ENCODE results near the gene DHRS13. TPM values are rescaled to one million over a fixed set of nuclear protein-coding genes. Genes with fewer than 3 reads are reported as not detected.
"Not testable (repeated sequence)": the region's sequence is repeated elsewhere in the genome, so short reads cannot be mapped to it uniquely, and the experiment has no call there.

Gene DHRS13
- total and polyA plus RNA-seq, 2 experiments from 2014 or later, result 35.4 to 40.9 TPM

DNA sequence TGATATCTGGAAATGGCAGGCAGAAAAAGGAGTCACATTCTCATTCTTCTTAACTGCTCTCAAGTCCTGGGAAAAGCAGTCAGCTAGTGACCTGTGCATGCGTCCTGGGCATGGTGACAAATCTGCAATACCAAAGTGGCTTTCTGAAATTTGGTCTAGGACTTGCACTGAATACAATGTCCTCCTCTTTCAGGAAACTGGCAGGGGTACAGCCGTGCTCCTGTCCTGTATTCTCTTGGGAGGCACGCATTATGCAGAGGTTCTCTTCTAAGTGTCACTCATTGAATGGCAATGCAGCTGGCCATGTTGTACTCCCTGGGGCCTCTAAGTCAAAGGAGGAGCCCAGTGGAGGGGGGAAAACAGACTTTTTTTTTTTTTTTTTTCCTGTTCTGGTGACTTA, 37.8 kb upstream of the DHRS13 start:
- Histone ChIP-seq H3K4me3 (no peak overlapping the region), H3K4me1 (ENCODE audit: low read depth) (peaks cover 19% of the 10 kb centered on the region), H3K27ac (no peak overlapping the region)

DNA sequence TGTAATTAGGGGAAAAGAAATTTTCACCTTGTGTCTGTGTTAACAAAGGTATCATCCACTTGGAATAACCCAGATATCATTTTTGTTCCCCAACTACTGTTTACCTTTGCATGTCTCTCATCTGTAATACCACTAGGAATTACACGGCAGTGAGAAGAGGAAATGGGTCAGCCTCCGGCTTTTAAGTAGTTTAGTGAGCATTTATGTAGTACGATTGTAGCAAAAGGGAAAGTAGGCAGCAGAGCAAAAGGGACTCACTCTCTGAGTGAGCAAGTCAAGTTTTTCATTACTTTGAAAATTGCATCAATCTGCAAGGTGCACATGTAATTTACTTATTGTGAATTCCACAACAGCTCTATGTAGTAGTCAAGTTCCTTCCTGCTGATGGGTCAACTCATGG, 37.3 kb upstream of the DHRS13 start:
- Histone ChIP-seq H3K36me3 (peaks cover 8% of the 10 kb centered on the region), H3K9me3 (ENCODE audit: low read depth) (no peaks in the 10 kb centered on the region), H3K27me3 (no peaks in the 10 kb centered on the region), H3K4me1 (ENCODE audit: low read depth) (peaks cover 21% of the 10 kb centered on the region), H3K27ac (no peak overlapping the region), H3K4me3 (no peak overlapping the region)
- TF ChIP-seq, protein P1, sequence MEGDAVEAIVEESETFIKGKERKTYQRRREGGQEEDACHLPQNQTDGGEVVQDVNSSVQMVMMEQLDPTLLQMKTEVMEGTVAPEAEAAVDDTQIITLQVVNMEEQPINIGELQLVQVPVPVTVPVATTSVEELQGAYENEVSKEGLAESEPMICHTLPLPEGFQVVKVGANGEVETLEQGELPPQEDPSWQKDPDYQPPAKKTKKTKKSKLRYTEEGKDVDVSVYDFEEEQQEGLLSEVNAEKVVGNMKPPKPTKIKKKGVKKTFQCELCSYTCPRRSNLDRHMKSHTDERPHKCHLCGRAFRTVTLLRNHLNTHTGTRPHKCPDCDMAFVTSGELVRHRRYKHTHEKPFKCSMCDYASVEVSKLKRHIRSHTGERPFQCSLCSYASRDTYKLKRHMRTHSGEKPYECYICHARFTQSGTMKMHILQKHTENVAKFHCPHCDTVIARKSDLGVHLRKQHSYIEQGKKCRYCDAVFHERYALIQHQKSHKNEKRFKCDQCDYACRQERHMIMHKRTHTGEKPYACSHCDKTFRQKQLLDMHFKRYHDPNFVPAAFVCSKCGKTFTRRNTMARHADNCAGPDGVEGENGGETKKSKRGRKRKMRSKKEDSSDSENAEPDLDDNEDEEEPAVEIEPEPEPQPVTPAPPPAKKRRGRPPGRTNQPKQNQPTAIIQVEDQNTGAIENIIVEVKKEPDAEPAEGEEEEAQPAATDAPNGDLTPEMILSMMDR (IDR thresholded peaks at IDR 0.05; ENCODE audit: low read depth, low read length), result no peak
- DNase-seq (ENCODE audit: low read depth in 1 of 2, low spot score in 1 of 2), result no peak

More for the DNA sequence above, 37.8 kb upstream of the DHRS13 start:
- TF ChIP-seq, protein P1 (IDR thresholded peaks at IDR 0.05; ENCODE audit: low read depth, low read length), result no peak
- no peaks in the 10 kb centered on the region for H3K9me3 ChIP-seq (ENCODE audit: low read depth)
- H3K27me3 ChIP-seq, result no peaks in the 10 kb centered on the region
- peaks cover 8% of the 10 kb centered on the region for H3K36me3 ChIP-seq
- no peak for DNase-seq (ENCODE audit: low read depth in 1 of 2, low spot score in 1 of 2)

DNA sequence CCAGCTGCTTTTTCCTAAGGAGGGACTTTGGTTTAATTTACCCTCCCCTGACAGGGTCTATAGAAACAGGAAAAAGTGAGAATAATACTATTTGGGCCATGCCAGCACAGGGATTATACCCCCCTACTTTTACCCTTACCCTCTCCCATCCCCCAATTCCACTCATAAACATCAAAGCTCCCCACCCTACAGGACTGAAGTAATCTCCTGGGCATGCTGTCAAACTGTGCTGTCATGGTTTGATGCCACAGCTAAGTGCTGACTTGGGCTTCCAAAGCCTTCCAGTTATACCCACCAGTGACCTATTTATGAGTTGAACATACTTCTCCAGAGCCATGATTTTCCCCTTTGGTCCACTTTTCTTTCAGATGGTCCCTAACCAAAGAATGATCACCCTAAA, 35.7 kb upstream of the DHRS13 start:
- Histone ChIP-seq H3K9me3 (ENCODE audit: low read depth) (no peaks in the 10 kb centered on the region), H3K27me3 (no peaks in the 10 kb centered on the region), H3K4me3 (no peak overlapping the region), H3K4me1 (ENCODE audit: low read depth) (peaks cover 21% of the 10 kb centered on the region), H3K27ac (peak overlapping the region; percentile 45), H3K36me3 (peaks cover 6% of the 10 kb centered on the region)
- TF ChIP-seq, protein P1 (IDR thresholded peaks at IDR 0.05; ENCODE audit: low read depth, low read length), result no peak
- DNase-seq (ENCODE audit: low read depth in 1 of 2, low spot score in 1 of 2), result no peak

DNA sequence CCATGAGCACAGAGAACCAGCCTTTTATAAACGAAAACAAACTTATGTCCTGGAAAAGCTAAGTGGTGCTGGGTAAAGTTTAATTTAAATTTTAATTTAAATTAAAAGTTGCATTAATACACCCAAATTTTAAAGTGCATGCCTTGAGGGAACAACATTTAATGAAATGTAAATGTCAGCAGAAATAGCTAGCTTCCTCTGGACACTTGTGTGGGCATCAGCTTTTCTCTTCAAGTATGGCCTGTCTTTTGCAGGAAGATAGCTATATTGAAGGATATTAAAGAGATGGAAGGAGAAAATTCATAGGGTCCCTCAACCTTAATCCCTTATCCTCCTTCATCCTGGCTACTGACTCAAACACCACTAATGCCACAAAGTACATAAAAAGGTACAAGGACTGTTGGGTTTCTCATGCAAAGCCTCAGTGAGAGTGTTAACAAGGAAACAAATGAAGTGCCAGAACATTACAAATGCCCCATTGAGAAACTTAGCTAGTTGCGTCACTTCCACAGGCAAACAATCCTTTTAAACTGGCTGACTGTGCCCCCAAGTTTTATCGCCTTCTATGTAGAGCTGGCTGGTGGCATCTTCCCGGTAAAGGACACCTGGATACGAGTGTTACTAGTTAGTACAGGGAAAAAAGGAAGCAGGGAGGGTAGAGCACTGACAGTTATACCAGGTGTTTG, 34.3 kb upstream of the DHRS13 start:
- DNase-seq (ENCODE audit: low read depth in 1 of 2, low spot score in 1 of 2), result peak in 1 of 2 donors; percentile 76
- H3K27me3 ChIP-seq, result no peaks in the 10 kb centered on the region
- H3K9me3 ChIP-seq (ENCODE audit: low read depth), result no peaks in the 10 kb centered on the region
- TF ChIP-seq, protein P1 (IDR thresholded peaks at IDR 0.05; ENCODE audit: low read depth, low read length), result no peak
- peak overlapping the region; percentile 41 for H3K27ac ChIP-seq
- peaks cover 6% of the 10 kb centered on the region for H3K36me3 ChIP-seq
- H3K4me3 ChIP-seq, result no peak overlapping the region
- H3K4me1 ChIP-seq (ENCODE audit: low read depth), result peaks cover 21% of the 10 kb centered on the region

DNA sequence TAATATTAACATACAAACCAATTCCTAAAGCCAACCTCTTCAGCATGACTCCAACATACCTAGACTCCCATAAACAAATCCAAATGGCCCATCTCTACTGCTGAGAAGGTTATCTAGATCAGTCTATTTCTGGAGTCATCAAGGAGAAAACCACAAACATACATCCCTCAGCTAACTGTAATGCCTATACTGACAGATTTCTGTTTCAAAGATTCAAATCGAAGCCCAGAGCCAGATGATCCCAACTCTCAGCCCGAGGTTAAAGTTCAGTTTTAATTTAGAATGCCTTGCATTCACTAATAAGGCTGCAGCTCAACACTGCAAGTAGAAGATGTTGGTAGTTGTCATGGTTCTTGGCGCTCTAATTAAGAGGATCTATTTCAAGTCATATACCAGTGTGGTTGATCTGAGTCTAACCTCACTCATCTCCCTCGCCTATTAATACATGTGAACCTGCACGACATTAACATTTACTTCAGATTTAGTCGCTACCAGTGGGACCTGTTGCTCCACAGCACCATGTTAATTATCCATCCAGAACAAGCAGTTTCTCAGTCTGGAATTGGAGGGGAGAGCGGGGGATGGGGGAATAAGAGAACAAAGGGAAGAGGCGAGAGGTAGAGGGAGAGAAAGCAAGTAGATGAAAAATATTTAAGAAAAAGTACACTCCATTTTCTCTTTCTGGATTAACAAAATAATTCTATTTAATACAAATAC, 33.0 kb upstream of the DHRS13 start:
- Histone ChIP-seq H3K27ac (peak overlapping the region; percentile 41), H3K4me3 (no peak overlapping the region)

DNA sequence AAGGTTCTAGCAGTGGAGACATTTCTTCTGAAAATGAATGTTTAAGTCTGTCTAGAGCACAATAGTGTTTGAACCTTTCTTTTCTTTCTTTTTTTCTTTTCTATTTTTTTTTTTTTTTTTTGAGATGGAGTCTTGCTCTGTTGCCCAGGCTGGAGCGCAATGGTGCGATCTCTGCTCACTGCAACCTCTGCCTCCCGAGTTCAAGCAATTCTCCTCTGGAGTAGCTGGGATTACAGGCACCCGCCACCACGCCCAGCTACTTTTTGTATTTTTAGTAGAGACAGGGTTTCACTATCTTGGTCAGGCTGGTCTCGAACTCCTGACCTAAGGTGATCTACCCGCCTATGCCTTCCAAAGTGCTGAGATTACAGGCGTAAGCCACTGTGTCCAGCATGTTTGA, 31.6 kb upstream of the DHRS13 start:
- H3K36me3 ChIP-seq; H3K27me3 ChIP-seq; H3K9me3 ChIP-seq (ENCODE audit: low read depth); H3K4me3 ChIP-seq; DNase-seq (ENCODE audit: low read depth in 1 of 2, low spot score in 1 of 2); H3K27ac ChIP-seq: not testable (repeated sequence)
- peaks cover 21% of the 10 kb centered on the region for H3K4me1 ChIP-seq (ENCODE audit: low read depth)

More for the DNA sequence above, 33.0 kb upstream of the DHRS13 start:
- no peaks in the 10 kb centered on the region for H3K27me3 ChIP-seq
- H3K4me1 ChIP-seq (ENCODE audit: low read depth), result peaks cover 21% of the 10 kb centered on the region
- H3K36me3 ChIP-seq, result no peaks in the 10 kb centered on the region
- TF ChIP-seq, protein P1 (IDR thresholded peaks at IDR 0.05; ENCODE audit: low read depth, low read length), result no peak
- H3K9me3 ChIP-seq (ENCODE audit: low read depth), result no peaks in the 10 kb centered on the region
- DNase-seq (ENCODE audit: low read depth in 1 of 2, low spot score in 1 of 2), result no peak

All from cardiac muscle cell (in vitro differentiated cells and primary cell).